H1 (cell line): ENCODE measurements around the gene DNAJB13.

ENCODE experiments used
- CTCF ChIP-seq, 3 experiments: IDR thresholded peaks; 1 replicate in 2 of 3; 2 replicates in 1 of 3; pipeline versions ENCODE4 v1.5.1 to v1.6.1; 2011; ENCODE audit warnings: low read length in 3 of 3, mild to moderate bottlenecking in 3 of 3, inconsistent platforms in 2 of 3, low read depth in 1 of 3, moderate library complexity in 1 of 3; ENCODE audit not compliant: insufficient read depth in 1 of 3; ENCODE audit errors: control extremely low read depth in 1 of 3
- EP300 ChIP-seq, 2 experiments: IDR thresholded peaks; 1 replicate in 1 of 2; 2 replicates in 1 of 2; pipeline ENCODE4 v1.6.1; 2011 to 2012; ENCODE audit warnings: low read depth in 2 of 2, low read length in 2 of 2, mild to moderate bottlenecking in 2 of 2, borderline replicate concordance in 1 of 2, inconsistent platforms in 1 of 2, moderate library complexity in 1 of 2
- EZH2 ChIP-seq: fragments of 200-600 bp; sonication (generic); IDR thresholded peaks from 2 replicates; pipeline ENCODE4 v1.7.1; 2012; ENCODE audit warnings: low read depth, mild to moderate bottlenecking, moderate library complexity, low read length, inconsistent platforms; ENCODE audit not compliant: severe bottlenecking
- POLR2A ChIP-seq, 2 experiments: IDR thresholded peaks; 1 replicate in 1 of 2; 2 replicates in 1 of 2; pipeline ENCODE4 v1.6.1; 2011; ENCODE audit warnings: low read depth in 2 of 2, low read length in 2 of 2, mild to moderate bottlenecking in 2 of 2; ENCODE audit errors: control extremely low read depth in 1 of 2
- POLR2AphosphoS5 ChIP-seq: IDR thresholded peaks from 2 replicates; pipeline ENCODE4 v1.6.1; 2011; ENCODE audit warnings: low read depth, low read length
- RBBP5 ChIP-seq: IDR thresholded peaks from 2 replicates; pipeline ENCODE4 v1.7.1; 2012; ENCODE audit warnings: low read depth, mild to moderate bottlenecking, inconsistent platforms, low read length, moderate library complexity, borderline replicate concordance
- SIX5 ChIP-seq: IDR thresholded peaks from 2 replicates; pipeline ENCODE4 v1.6.1; 2011; ENCODE audit warnings: mild to moderate bottlenecking, low read depth, low read length
- TBP ChIP-seq: IDR thresholded peaks from 2 replicates; pipeline ENCODE4 v1.6.1; 2011; ENCODE audit warnings: low read depth, low read length, improper control_type of control experiment

- TF ChIP-seq RBBP5 (peak; percentile 87), POLR2A (IDR thresholded peaks at IDR 0.05; ENCODE audit: control extremely low read depth in 1 of 2, low read depth in 2 of 2, low read length in 2 of 2) (peak in 1 of 2 experiments; percentile 23; a peak in 1 of 3 replicates), CTCF (IDR thresholded peaks at IDR 0.05; ENCODE audit: control extremely low read depth in 1 of 3, insufficient read depth in 1 of 3, low read depth in 1 of 3, low read length in 3 of 3) (no peak), EP300 (IDR thresholded peaks at IDR 0.05; ENCODE audit: borderline replicate concordance in 1 of 2, low read depth in 2 of 2, low read length in 2 of 2) (no peak), EZH2 (no peak), TBP (peak; percentile 15; the same call in 1 of the 2 replicates), SIX5 (no peak), POLR2AphosphoS5 (peak; percentile 36; the same call in 1 of the 2 replicates)
Measured at GRCh38 chr11:73982990-73983740, 32.3 kb downstream of the DNAJB13 start.
